Neural progenitor cell (in vitro differentiated cells): ENCODE data around the gene ARHGAP45. TPM values are rescaled to one million over a fixed set of nuclear protein-coding genes. Genes with fewer than 3 reads are reported as not detected.
A peak's percentile ranks its signal among the peaks of the same experiment; 100 is the strongest.

Experiments
- DNase-seq: peaks from one replicate; pipeline ENCODE4 v3.0.0-alpha.2; 2016; ENCODE audit warnings: low spot score
- H2AFZ ChIP-seq: fragments of 200-600 bp; sonication (generic); replicated peaks from 2 replicates; pipeline ENCODE4 v1.6.1; 2016; ENCODE audit warnings: antibody characterized with exemption
- H3F3A ChIP-seq: fragments of 200-600 bp; sonication (generic); 2 replicates; pipeline ENCODE4 v1.6.1; 2016; ENCODE audit warnings: antibody characterized with exemption, low read depth
- H3K27ac ChIP-seq: fragments of 200-600 bp; sonication (generic); 2 replicates; pipeline ENCODE4 v1.5.1; 2016; ENCODE audit warnings: mild to moderate bottlenecking
- H3K27me3 ChIP-seq: fragments of 200-600 bp; sonication (generic); 2 replicates; pipeline ENCODE4 v1.6.1; 2016; ENCODE audit warnings: mild to moderate bottlenecking, moderate library complexity
- H3K36me3 ChIP-seq: fragments of 200-600 bp; sonication (generic); 2 replicates; pipeline ENCODE4 v1.5.1; 2016
- H3K4me1 ChIP-seq: fragments of 200-600 bp; sonication (generic); 2 replicates; pipeline ENCODE4 v1.6.1; 2016; ENCODE audit warnings: mixed run types
- H3K4me2 ChIP-seq: fragments of 200-600 bp; sonication (generic); 2 replicates; pipeline ENCODE4 v1.6.1; 2016
- H3K4me3 ChIP-seq: fragments of 200-600 bp; sonication (generic); 2 replicates; pipeline ENCODE4 v1.5.1; 2016
- H3K79me2 ChIP-seq: fragments of 200-600 bp; sonication (generic); 2 replicates; pipeline ENCODE4 v1.6.1; 2016; ENCODE audit warnings: low read depth
- H3K9ac ChIP-seq: fragments of 200-600 bp; sonication (generic); 2 replicates; pipeline ENCODE4 v1.6.1; 2016
- H3K9me3 ChIP-seq: fragments of 200-600 bp; sonication (generic); 2 replicates; pipeline ENCODE4 v1.5.1; 2016; ENCODE audit warnings: low read depth
- H4K20me1 ChIP-seq: fragments of 200-600 bp; sonication (generic); 2 replicates; pipeline ENCODE4 v1.6.1; 2016; ENCODE audit warnings: low read depth
- H3K27ac Mint-ChIP-seq: 3 replicates; pipeline ENCODE4 v1.8.0; 2021; ENCODE audit warnings: mixed read lengths
- H3K27me3 Mint-ChIP-seq: 2 replicates; pipeline ENCODE4 v1.8.0; 2022; ENCODE audit warnings: low read depth, mild to moderate bottlenecking, inconsistent platforms, moderate library complexity, mixed read lengths; ENCODE audit not compliant: insufficient read depth
- H3K36me3 Mint-ChIP-seq: 3 replicates; pipeline ENCODE4 v1.8.0; 2021; ENCODE audit warnings: mixed read lengths
- H3K4me1 Mint-ChIP-seq: 3 replicates; pipeline ENCODE4 v1.8.0; 2021; ENCODE audit warnings: mixed read lengths
- H3K4me3 Mint-ChIP-seq: 3 replicates; pipeline ENCODE4 v1.8.0; 2021; ENCODE audit warnings: mild to moderate bottlenecking, moderate library complexity, mixed read lengths
- H3K9me3 Mint-ChIP-seq: 3 replicates; pipeline ENCODE4 v1.8.0; 2020; ENCODE audit warnings: mixed read lengths
- CTCF ChIP-seq: fragments of 200-600 bp; sonication (generic); IDR thresholded peaks from 2 replicates; pipeline ENCODE4 v1.5.1; 2017; ENCODE audit warnings: antibody characterized with exemption, mild to moderate bottlenecking
- EZH2 ChIP-seq: fragments of 200-600 bp; sonication (generic); IDR thresholded peaks from 2 replicates; pipeline ENCODE4 v1.6.1; 2017; ENCODE audit warnings: antibody characterized with exemption, mild to moderate bottlenecking, moderate library complexity
- EZH2phosphoT487 ChIP-seq: fragments of 200-600 bp; sonication (generic); IDR thresholded peaks from 2 replicates; pipeline ENCODE4 v1.6.1; 2017; ENCODE audit warnings: antibody characterized with exemption
- total RNA-seq: library from RNA; depleted of rRNA; stranded (reverse); fragments of >200 nt; gene quantifications from 2 replicates; pipeline ENCODE4 v1.2.3, GENCODE V29; 2015; ENCODE audit warnings: low replicate concordance

Gene ARHGAP45
- total RNA-seq, 1 donor from 2014 or later, result 9.6 TPM

GRCh38 chr19:1068009-1069001, 1.3 kb downstream of the ARHGAP45 start:
- Histone ChIP-seq H3K4me1 (peaks cover 12% of the 10 kb centered on the region), H3K4me2 (no peak overlapping the region), H3K27me3 (peaks cover 93% of the 10 kb centered on the region), H3K79me2 (no peaks in the 10 kb centered on the region), H2AFZ (no peak overlapping the region), H3K4me3 (no peak overlapping the region), H3K9ac (no peak overlapping the region), H3K27ac (no peak overlapping the region), H3K36me3 (no peaks in the 10 kb centered on the region), H3F3A (peaks cover 50% of the 10 kb centered on the region), H4K20me1 (peaks cover 33% of the 10 kb centered on the region), H3K9me3 (no peaks in the 10 kb centered on the region)
- H3K4me3 Mint-ChIP-seq, result peak overlapping the region; percentile 46
- DNase-seq, result no peak
- peaks cover 3% of the 10 kb centered on the region for H3K9me3 Mint-ChIP-seq
- no peak for TF ChIP-seq EZH2
- TF ChIP-seq EZH2phosphoT487, result no peak
- no peak for TF ChIP-seq CTCF
- H3K27ac Mint-ChIP-seq, result peak overlapping the region; percentile 69
- peaks cover 43% of the 10 kb centered on the region for H3K27me3 Mint-ChIP-seq
- H3K36me3 Mint-ChIP-seq, result no peaks in the 10 kb centered on the region
- peaks cover 13% of the 10 kb centered on the region for H3K4me1 Mint-ChIP-seq

- DNase-seq, result no peak
- Histone ChIP-seq H3K79me2 (no peaks in the 10 kb centered on the region), H3K9ac (no peak overlapping the region), H3K4me1 (peaks cover 12% of the 10 kb centered on the region), H3K36me3 (no peaks in the 10 kb centered on the region), H3K9me3 (no peaks in the 10 kb centered on the region), H3K27ac (no peak overlapping the region), H4K20me1 (peaks cover 34% of the 10 kb centered on the region), H3K4me3 (no peak overlapping the region), H3K27me3 (peaks cover 84% of the 10 kb centered on the region), H3K4me2 (no peak overlapping the region), H3F3A (peaks cover 46% of the 10 kb centered on the region), H2AFZ (no peak overlapping the region)
- Mint-ChIP-seq H3K27ac (peak overlapping the region; percentile 69), H3K4me1 (peaks cover 13% of the 10 kb centered on the region), H3K27me3 (peaks cover 41% of the 10 kb centered on the region), H3K9me3 (peaks cover 3% of the 10 kb centered on the region), H3K36me3 (no peaks in the 10 kb centered on the region), H3K4me3 (peak overlapping the region; percentile 46)
- no peak for TF ChIP-seq CTCF
- TF ChIP-seq EZH2phosphoT487, result no peak
- TF ChIP-seq EZH2, result no peak
Measured at GRCh38 chr19:1069009-1069779, 2.2 kb downstream of the ARHGAP45 start.

GRCh38 chr19:1070576-1070930, 3.6 kb downstream of the ARHGAP45 start:
- Mint-ChIP-seq H3K27me3 (peaks cover 32% of the 10 kb centered on the region), H3K27ac (no peak overlapping the region), H3K9me3 (peaks cover 3% of the 10 kb centered on the region), H3K4me1 (peaks cover 9% of the 10 kb centered on the region), H3K36me3 (no peaks in the 10 kb centered on the region), H3K4me3 (peak overlapping the region; percentile 48)
- Histone ChIP-seq H3K27me3 (peaks cover 70% of the 10 kb centered on the region), H3K36me3 (no peaks in the 10 kb centered on the region), H3K9ac (no peak overlapping the region), H3K4me1 (peaks cover 12% of the 10 kb centered on the region), H3K4me3 (peak overlapping the region; percentile 45), H3F3A (peaks cover 44% of the 10 kb centered on the region), H3K9me3 (no peaks in the 10 kb centered on the region), H4K20me1 (peaks cover 34% of the 10 kb centered on the region), H3K4me2 (peak overlapping the region; percentile 83), H3K27ac (no peak overlapping the region), H3K79me2 (no peaks in the 10 kb centered on the region), H2AFZ (no peak overlapping the region)
- TF ChIP-seq CTCF (peak; percentile 43), EZH2phosphoT487 (no peak), EZH2 (no peak)
- peak; percentile 70 for DNase-seq
